ENCODE measurements around the gene DENND1A.

DNA sequence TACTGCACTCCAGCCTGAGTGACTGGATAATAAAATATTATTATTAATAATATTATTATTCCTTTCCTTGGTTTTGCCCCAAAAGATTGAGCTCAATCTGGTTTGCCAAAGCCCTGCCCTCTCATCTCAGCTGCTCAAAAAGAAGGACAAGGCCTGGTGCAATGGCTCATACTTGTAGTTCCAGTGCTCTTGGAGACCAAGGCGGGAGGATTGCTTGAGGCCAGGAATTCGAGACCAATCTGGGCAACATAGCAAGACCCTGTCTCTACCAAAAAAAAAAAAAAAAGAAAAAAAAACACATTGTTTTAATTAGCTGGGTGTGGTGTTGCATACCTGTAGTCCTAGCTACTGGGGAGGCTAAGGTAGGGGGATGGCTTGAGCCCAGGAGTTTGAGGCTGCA, 13.7 kb upstream of the DENND1A start:
- TF ChIP-seq, protein P1, sequence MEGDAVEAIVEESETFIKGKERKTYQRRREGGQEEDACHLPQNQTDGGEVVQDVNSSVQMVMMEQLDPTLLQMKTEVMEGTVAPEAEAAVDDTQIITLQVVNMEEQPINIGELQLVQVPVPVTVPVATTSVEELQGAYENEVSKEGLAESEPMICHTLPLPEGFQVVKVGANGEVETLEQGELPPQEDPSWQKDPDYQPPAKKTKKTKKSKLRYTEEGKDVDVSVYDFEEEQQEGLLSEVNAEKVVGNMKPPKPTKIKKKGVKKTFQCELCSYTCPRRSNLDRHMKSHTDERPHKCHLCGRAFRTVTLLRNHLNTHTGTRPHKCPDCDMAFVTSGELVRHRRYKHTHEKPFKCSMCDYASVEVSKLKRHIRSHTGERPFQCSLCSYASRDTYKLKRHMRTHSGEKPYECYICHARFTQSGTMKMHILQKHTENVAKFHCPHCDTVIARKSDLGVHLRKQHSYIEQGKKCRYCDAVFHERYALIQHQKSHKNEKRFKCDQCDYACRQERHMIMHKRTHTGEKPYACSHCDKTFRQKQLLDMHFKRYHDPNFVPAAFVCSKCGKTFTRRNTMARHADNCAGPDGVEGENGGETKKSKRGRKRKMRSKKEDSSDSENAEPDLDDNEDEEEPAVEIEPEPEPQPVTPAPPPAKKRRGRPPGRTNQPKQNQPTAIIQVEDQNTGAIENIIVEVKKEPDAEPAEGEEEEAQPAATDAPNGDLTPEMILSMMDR (IDR thresholded peaks at IDR 0.05): no peak
- no peak for TF ChIP-seq POLR2A (IDR thresholded peaks at IDR 0.05)

All from adrenal gland (tissue), 5 donors.